C4-2B (cell line): ENCODE measurements around the gene EPHB6.

Experiments
- ZFX ChIP-seq: fragments of 450-650 bp; IDR thresholded peaks from 2 replicates; pipeline ENCODE4 v1.6.1; 2017
- TF ChIP-seq, protein P1 (sequence below): fragments of 450-650 bp; conservative IDR thresholded peaks from 2 replicates; pipeline ENCODE4 v1.5.1; 2017; ENCODE audit warnings: mild to moderate bottlenecking

GRCh38 chr7:142814451-142814850, 40.4 kb upstream of the EPHB6 start:
- TF ChIP-seq, protein P1, sequence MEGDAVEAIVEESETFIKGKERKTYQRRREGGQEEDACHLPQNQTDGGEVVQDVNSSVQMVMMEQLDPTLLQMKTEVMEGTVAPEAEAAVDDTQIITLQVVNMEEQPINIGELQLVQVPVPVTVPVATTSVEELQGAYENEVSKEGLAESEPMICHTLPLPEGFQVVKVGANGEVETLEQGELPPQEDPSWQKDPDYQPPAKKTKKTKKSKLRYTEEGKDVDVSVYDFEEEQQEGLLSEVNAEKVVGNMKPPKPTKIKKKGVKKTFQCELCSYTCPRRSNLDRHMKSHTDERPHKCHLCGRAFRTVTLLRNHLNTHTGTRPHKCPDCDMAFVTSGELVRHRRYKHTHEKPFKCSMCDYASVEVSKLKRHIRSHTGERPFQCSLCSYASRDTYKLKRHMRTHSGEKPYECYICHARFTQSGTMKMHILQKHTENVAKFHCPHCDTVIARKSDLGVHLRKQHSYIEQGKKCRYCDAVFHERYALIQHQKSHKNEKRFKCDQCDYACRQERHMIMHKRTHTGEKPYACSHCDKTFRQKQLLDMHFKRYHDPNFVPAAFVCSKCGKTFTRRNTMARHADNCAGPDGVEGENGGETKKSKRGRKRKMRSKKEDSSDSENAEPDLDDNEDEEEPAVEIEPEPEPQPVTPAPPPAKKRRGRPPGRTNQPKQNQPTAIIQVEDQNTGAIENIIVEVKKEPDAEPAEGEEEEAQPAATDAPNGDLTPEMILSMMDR = no peak
- no peak for TF ChIP-seq ZFX
